Activated CD4-positive, alpha-beta memory T cell treated with anti-CD3 and anti-CD28 coated beads for 36 hours (primary cell): ENCODE measurements around the gene UNC119. TPM values are rescaled to one million over a fixed set of nuclear protein-coding genes. Genes with fewer than 3 reads are reported as not detected.

Experiments used
- CTCF ChIA-PET: fragments of 350-600 bp; sonication (Branson Sonifier 250); formaldehyde crosslinking; loops from one replicate; lab custom pipeline; 2021; ENCODE audit warnings: antibody characterized with exemption, inconsistent platforms; lab: Charles Lee
- POLR2A ChIA-PET: fragments of 350-600 bp; sonication (Branson Sonifier 250); formaldehyde crosslinking; loops from one replicate; lab custom pipeline; 2021; ENCODE audit warnings: antibody characterized with exemption; lab: Charles Lee
- DNase-seq: peaks from one replicate; pipeline ENCODE4 v3.0.0-alpha.2; 2020
- H3K27ac Mint-ChIP-seq: one replicate; pipeline ENCODE4 v1.8.0; 2021; ENCODE audit warnings: mixed read lengths
- H3K27me3 Mint-ChIP-seq: one replicate; pipeline ENCODE4 v1.8.0; 2021; ENCODE audit warnings: mixed read lengths
- H3K36me3 Mint-ChIP-seq: one replicate; pipeline ENCODE4 v1.8.0; 2021; ENCODE audit warnings: mixed read lengths
- H3K4me1 Mint-ChIP-seq: one replicate; pipeline ENCODE4 v1.8.0; 2021; ENCODE audit warnings: low read depth, mixed read lengths
- H3K4me3 Mint-ChIP-seq: one replicate; pipeline ENCODE4 v1.8.0; 2021; ENCODE audit warnings: mild to moderate bottlenecking, mixed read lengths
- H3K9me3 Mint-ChIP-seq: one replicate; pipeline ENCODE4 v1.8.0; 2021; ENCODE audit warnings: mixed read lengths
- intact Hi-C: fragments of 100-400 bp; cut with micrococcal nuclease; formaldehyde crosslinking; loops from one replicate; pipeline ENCODE4 v1.15.1; 2023
- total RNA-seq, 2 experiments: library from RNA; stranded (reverse); gene quantifications; one replicate each; pipeline ENCODE4 v1.2.3, GENCODE V29; 2021

The UNC119 gene
- total RNA-seq, 2 experiments from 2014 or later, result 38.0 to 42.0 TPM

DNA sequence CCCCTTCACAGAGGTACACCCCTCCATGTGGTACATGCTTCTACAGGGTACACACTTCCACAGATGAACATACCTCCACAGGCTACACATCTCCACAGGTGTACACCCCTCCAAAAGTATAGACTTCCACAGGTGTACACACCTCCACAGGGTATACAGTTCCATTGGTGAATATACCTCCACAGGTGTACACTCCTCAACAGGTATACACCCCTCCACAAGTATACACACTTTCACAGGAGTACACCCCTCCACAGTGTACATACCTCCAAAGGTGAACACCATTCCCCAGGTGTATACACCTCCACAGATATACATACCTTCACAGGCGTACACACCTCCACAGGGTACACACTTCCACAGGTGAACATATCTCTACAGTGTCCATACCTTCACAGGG lies 36.9 kb downstream of the UNC119 start:
- Mint-ChIP-seq H3K4me1 (no peaks in the 10 kb centered on the region), H3K4me3 (no peak overlapping the region), H3K27me3 (peaks cover 10% of the 10 kb centered on the region), H3K9me3 (no peaks in the 10 kb centered on the region), H3K27ac (no peak overlapping the region), H3K36me3 (no peaks in the 10 kb centered on the region)
- ChIA-PET POLR2A (no interaction called here), CTCF (no interaction called here)
- no peak for DNase-seq
- intact Hi-C loops, result no loop called here

DNA sequence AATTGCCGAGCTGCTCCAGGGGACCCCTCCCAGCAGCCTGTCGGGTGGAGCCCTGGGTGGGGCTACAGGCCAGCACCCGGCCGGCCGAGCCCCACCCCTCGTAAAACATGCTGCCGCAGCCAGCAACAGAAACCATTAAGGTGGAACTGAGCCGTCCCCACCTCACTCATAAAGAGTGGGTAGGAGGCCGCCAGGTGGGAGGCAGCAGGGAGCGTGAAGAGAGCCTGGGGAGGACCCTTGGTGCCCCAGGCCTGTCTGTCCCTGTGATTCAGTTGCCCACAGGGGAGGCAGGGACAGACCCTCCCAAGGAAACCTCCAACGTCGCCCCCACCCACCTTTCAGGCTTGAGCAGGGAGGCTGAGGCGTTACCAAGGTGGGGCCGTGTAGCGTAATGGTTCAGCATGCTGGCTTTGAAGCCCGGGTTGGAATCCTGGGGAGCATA lies 37.8 kb downstream of the UNC119 start:
- peaks cover 13% of the 10 kb centered on the region for H3K27me3 Mint-ChIP-seq
- no peak for DNase-seq
- CTCF ChIA-PET, result no interaction called here
- no peak overlapping the region for H3K4me3 Mint-ChIP-seq
- intact Hi-C loops, result no loop called here
- POLR2A ChIA-PET, result no interaction called here
- no peaks in the 10 kb centered on the region for H3K4me1 Mint-ChIP-seq
- no peaks in the 10 kb centered on the region for H3K9me3 Mint-ChIP-seq
- no peak overlapping the region for H3K27ac Mint-ChIP-seq
- no peaks in the 10 kb centered on the region for H3K36me3 Mint-ChIP-seq

DNA sequence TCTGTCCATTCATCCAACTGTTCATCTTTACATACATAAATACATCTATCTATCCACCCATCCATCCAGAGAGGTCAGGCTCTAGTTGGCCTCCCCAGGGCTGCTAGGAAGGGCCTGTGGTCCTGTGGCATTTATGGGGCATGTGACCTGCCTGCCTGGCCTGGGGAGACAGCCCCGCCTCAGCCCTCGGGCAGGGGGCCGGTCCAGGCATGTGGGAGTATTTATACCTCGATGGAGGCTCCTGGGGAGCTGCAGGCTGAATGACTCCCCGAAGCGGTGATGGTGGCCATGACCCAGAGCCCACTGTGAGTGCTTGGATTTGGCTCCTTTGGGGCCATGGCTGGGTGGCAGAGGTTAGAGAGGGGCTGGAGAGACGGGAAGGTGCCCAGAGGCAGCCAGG lies 38.9 kb downstream of the UNC119 start:
- no peaks in the 10 kb centered on the region for H3K4me1 Mint-ChIP-seq
- CTCF ChIA-PET, result no interaction called here
- POLR2A ChIA-PET, result no interaction called here
- intact Hi-C loops, result no loop called here
- H3K27me3 Mint-ChIP-seq, result peaks cover 19% of the 10 kb centered on the region
- no peak overlapping the region for H3K27ac Mint-ChIP-seq
- H3K9me3 Mint-ChIP-seq, result no peaks in the 10 kb centered on the region
- no peak overlapping the region for H3K4me3 Mint-ChIP-seq
- H3K36me3 Mint-ChIP-seq, result no peaks in the 10 kb centered on the region
- DNase-seq, result no peak

DNA sequence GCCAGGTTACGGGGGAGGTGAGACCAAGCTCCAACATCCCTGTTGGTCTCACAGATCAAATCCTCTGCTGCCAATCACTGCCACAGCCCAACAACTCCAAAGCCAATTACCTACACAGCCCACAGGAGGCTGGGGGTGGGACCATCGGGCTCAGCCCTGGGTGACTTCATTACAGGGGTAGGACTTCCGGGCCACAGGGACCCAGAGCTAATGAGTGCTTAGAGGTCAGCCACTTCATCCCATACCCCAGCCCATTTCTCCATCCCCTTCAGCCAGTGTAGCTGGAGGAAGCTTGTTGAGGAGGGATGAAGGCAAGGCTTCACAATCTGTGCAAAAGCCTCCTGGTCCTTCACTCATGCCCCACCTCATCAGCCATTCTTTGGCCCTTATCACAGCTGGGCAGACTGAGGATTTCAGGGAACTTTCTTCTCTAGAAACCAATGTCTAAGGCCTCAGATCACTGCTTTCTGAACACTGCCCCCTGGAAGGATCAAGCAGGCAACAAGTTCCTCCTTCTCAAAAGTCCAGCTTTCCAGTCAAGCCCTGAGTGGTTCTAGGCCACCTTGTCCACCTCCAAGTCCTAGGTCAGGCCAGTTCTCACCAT lies 40.5 kb downstream of the UNC119 start:
- Mint-ChIP-seq H3K27me3 (peaks cover 25% of the 10 kb centered on the region), H3K27ac (no peak overlapping the region), H3K4me1 (no peaks in the 10 kb centered on the region), H3K9me3 (no peaks in the 10 kb centered on the region), H3K4me3 (no peak overlapping the region), H3K36me3 (no peaks in the 10 kb centered on the region)
- DNase-seq, result no peak
- CTCF ChIA-PET, result no interaction called here
- intact Hi-C loops, result no loop called here
- POLR2A ChIA-PET, result no interaction called here

DNA sequence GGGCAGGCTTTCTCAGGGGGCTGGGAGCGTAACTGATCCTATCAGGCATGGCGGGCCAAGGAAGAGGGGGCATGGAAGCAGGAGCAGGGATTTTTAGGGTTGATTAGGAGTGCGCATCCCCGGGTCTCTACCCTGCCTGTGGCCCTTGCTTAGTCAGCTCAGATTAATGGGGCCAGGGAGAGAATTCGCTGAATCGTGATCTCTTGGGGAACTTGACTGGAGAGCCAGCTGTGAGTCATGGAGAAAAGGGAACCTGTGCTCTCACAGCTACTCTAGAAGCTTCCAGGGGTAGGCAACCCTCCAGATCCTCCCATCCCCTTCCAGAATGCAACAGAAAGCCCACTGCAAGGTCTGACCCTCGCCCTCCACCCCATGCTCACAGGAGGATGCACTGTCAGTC lies 42.6 kb downstream of the UNC119 start:
- intact Hi-C loops, result no loop called here
- no peak for DNase-seq
- no peaks in the 10 kb centered on the region for H3K36me3 Mint-ChIP-seq
- no peaks in the 10 kb centered on the region for H3K9me3 Mint-ChIP-seq
- ChIA-PET CTCF (no interaction called here), POLR2A (no interaction called here)
- peaks cover 33% of the 10 kb centered on the region for H3K27me3 Mint-ChIP-seq
- no peaks in the 10 kb centered on the region for H3K4me1 Mint-ChIP-seq
- H3K27ac Mint-ChIP-seq, result no peak overlapping the region
- H3K4me3 Mint-ChIP-seq, result no peak overlapping the region

DNA sequence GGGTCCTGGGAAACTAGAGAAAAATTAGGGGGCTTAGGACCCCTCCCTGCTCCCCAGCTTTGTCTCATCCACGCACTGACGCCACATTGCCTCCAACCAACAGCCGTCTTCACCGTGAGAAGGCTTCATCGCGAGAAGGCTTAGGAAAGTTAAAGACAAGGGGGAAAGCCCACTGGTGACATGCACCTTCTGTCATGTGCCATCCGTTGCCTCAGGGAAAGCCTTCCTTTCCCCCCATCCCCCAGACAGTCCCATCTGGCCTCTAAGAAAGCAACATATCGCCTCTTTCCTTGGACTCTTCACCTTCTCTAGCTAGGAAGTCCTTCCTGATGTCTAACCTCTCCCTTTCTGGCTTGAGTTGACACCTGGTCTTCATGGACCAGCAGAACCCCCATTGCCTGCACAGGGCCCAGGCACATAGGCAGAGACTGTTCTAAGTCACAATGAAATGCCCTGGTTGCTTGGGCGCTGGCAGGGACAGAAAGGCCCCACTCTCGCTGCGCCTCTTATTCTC lies 44.2 kb downstream of the UNC119 start:
- ChIA-PET POLR2A (no interaction called here), CTCF (no interaction called here)
- no peaks in the 10 kb centered on the region for H3K9me3 Mint-ChIP-seq
- H3K4me1 Mint-ChIP-seq, result no peaks in the 10 kb centered on the region
- H3K27me3 Mint-ChIP-seq, result peaks cover 33% of the 10 kb centered on the region
- no peak for DNase-seq
- no peak overlapping the region for H3K27ac Mint-ChIP-seq
- intact Hi-C loops, result no loop called here
- no peak overlapping the region for H3K4me3 Mint-ChIP-seq
- no peaks in the 10 kb centered on the region for H3K36me3 Mint-ChIP-seq

DNA sequence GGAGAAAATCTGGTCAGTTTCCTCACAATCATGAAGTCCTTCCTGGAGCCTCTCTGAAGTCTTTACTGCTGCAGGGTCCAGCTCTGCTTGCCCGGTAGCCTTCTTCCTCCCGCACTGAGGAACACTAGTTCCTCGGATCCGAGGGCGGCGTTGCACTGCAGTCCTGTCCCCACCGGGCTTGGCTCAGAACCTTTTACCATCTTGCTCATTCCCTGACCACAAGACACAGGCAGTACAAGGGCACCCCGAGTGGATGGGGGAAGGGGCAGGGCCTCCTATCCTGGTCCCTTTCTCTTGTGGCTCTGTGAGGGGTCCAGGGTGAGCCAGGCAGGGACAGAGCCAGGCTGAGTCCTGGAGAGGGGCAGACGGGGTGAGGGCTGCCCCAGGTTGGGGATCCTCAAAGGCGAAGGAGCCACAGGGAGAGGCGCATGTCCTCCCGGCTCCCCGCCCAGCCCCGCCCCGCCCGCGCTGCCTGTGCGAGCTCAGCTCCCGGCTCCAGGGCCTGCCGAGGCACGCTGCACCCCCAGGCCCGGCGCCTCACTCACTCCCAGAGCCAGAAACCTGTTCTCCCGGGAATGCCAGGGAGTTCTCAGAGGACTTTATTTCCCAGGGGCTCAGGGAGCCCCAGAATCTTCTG lies 44.7 kb downstream of the UNC119 start:
- intact Hi-C loops, result no loop called here
- ChIA-PET POLR2A (no interaction called here), CTCF (no interaction called here)
- Mint-ChIP-seq H3K27me3 (peaks cover 33% of the 10 kb centered on the region), H3K4me3 (no peak overlapping the region), H3K4me1 (no peaks in the 10 kb centered on the region), H3K9me3 (no peaks in the 10 kb centered on the region), H3K27ac (no peak overlapping the region), H3K36me3 (no peaks in the 10 kb centered on the region)
- DNase-seq, result no peak

DNA sequence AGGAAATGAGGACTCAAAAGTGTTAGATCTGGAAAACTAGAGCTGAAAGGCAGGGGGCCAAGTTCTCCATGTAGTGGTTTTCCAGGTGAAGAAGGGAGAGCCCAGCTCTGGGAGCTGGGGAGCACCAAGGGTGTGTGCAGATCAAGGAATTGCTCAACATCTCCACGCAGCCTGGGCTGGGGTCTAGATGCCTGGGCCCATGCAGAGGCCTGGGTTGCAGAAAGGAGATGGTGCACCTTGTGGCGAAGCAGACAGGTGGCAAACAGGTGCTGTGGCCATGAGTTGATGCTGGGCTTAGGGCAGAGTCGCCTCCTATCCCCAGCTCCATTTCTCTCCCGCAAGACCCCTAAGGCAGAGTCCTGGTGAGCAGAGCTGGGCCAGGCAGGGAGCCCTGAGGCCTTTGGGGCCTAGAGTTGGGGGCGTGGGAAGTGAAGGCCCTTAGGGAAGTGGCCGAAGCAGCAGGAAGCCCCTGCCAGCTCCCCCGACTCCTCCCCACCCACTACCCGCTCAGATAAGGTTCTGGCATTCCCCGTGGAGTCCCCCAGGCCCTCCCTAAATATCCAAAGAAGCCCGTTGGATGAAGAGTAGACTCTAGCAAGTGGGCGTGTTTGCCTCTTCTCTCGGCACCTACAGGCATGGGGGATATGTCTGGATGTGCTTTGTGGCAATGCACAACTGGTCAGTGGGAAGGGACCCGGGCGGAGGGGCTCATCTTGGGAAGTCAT lies 45.5 kb downstream of the UNC119 start:
- H3K4me3 Mint-ChIP-seq, result no peak overlapping the region
- no peaks in the 10 kb centered on the region for H3K4me1 Mint-ChIP-seq
- DNase-seq, result no peak
- no peaks in the 10 kb centered on the region for H3K36me3 Mint-ChIP-seq
- intact Hi-C loops, result no loop called here
- no peaks in the 10 kb centered on the region for H3K9me3 Mint-ChIP-seq
- ChIA-PET CTCF (no interaction called here), POLR2A (no interaction called here)
- no peak overlapping the region for H3K27ac Mint-ChIP-seq
- peaks cover 30% of the 10 kb centered on the region for H3K27me3 Mint-ChIP-seq

DNA sequence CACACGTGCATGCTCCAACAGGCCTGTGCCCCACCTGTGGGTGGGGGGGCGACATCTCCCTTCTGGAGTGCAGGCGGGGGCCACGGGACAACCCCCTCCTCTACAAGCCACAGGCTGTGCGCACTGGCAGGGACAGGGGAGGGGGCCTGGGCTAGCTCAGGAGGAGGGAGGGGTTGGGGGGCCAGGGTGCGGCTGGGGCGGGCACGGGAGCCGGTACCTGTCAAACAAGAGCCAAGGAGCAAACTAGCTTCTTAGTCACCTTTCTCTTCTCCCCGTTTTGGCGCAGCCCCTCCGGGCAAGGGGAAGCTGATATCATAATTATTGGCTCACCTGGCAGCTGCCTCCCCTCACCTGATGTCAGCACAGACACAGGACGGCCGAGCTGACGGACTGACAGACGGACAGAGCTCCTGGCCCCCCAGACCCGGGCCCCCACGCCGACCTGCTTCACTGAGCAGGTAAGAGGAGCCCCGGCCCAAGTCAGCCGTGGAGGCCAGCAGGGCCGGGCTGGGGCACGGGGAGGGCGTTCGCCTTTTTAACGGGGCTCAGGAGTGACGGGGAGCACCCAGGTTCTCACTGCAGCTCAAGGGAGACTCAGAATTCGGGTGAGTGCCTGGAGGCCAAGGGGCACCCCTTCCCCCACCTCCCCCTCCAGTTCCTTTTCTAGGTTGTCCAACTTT lies 46.3 kb downstream of the UNC119 start, which contains the start of gene FOXN1:
Gene FOXN1, plus strand, starts transcription at position 363 of the 680 bp plus-strand sequence. CDS start 17,622 bp downstream, outside the sequence.
- Mint-ChIP-seq H3K4me3 (no peak within 1 kb of the TSS), H3K27ac (no peak within 1 kb of the TSS), H3K4me1 (no peaks in the 10 kb centered on the region), H3K9me3 (no peaks in the 10 kb centered on the region), H3K27me3 (peaks cover 28% of the 10 kb centered on the region), H3K36me3 (no peaks in the 10 kb centered on the region)
- intact Hi-C loops, result no loop called here
- ChIA-PET POLR2A (no interaction called here), CTCF (no interaction called here)
- DNase-seq, result no peak

DNA sequence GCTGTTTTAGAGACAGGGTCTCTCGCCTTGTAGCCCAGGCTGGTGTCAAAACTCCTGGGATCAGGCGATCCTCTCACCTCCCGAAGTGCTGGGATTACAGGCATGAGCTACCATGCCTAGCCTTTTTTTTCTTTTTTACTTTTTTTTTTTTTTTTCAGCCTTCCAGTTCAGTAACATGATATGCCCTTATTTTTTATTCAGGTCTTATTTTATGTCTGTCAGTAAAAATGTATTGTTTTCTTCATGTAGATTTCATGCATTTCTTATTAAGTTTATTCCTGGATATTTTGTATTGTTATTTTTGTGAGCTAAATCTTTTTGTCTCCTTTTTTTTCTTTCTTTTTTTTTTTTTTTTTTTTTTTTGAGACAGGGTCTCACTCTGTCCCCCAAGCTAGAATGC lies 49.0 kb downstream of the UNC119 start:
- ChIA-PET POLR2A (no interaction called here), CTCF (interaction anchor here (0.7 to 1.1 kb wide), 2 partner anchors 38 to 260 kb away, joined by 4 read pairs; no protein-coding TSS in a partner anchor)

DNA sequence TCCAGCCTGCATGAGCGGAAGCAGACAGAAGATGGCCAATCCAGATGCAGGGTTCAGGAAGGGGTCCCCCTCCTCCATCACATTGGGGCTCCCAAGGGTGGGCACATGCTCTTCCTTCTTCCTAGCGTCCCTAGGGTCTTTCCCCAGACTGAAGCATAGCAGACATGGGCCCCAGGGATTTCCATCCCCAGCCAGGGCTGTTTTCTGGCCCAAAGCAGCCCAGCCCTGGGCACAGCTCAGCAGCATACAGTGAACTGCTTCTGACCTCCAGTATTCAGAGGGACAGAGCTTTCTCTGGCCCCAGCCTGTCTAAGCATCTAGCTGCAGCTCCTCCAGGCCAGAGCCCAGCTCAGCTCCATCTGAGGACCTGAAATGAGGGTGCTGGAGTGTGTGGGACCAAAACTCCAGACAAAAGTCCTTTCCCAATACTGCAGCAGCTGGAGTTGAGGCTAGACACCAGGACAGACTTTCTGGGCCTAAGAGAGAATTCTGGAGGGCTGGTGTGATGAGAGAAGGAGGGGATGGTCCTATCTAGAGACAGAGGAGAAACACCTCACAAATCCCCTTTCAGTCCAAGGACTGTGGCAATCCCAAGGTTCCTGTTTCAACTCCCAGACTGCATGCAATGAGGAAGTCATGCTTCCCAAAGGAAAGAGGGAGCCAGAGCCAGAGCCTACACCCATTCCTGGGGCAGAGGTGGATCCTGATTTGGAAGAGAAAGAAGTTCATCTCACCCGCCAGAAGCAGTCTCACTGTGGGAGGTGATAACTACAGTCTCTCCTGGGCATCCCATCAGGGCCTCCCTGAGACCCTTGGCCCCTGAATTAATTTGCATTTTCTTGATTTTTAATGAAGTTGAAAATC lies 50.8 kb downstream of the UNC119 start:
- Mint-ChIP-seq H3K27me3 (peaks cover 10% of the 10 kb centered on the region), H3K27ac (no peak overlapping the region), H3K9me3 (no peaks in the 10 kb centered on the region), H3K36me3 (no peaks in the 10 kb centered on the region), H3K4me3 (no peak overlapping the region), H3K4me1 (no peaks in the 10 kb centered on the region)
- no peak for DNase-seq
- intact Hi-C loops, result no loop called here
- CTCF ChIA-PET, result interaction anchor here (1.5 kb wide), 1 partner anchor 9 kb away, joined by 3 read pairs; no protein-coding TSS in a partner anchor
- POLR2A ChIA-PET, result no interaction called here

More for the DNA sequence above, 49.0 kb downstream of the UNC119 start:
- Mint-ChIP-seq H3K4me1 (no peaks in the 10 kb centered on the region), H3K27me3 (peaks cover 15% of the 10 kb centered on the region), H3K4me3 (no peak overlapping the region), H3K9me3 (no peaks in the 10 kb centered on the region), H3K27ac (no peak overlapping the region), H3K36me3 (no peaks in the 10 kb centered on the region)
- intact Hi-C loops, result no loop called here
- no peak for DNase-seq
